GM12801 (cell line): ENCODE data around the gene CHAT.

Experiments
- TF ChIP-seq, protein P1 (sequence below): IDR thresholded peaks from one replicate; pipeline ENCODE4 v1.5.1; 2011; ENCODE audit warnings: control low read depth; ENCODE audit not compliant: insufficient read length; ENCODE audit errors: extremely low read depth

CHAT gene

GRCh38 chr10:49633327-49634068 is 19.7 kb downstream of the CHAT start:
- TF ChIP-seq, protein P1, sequence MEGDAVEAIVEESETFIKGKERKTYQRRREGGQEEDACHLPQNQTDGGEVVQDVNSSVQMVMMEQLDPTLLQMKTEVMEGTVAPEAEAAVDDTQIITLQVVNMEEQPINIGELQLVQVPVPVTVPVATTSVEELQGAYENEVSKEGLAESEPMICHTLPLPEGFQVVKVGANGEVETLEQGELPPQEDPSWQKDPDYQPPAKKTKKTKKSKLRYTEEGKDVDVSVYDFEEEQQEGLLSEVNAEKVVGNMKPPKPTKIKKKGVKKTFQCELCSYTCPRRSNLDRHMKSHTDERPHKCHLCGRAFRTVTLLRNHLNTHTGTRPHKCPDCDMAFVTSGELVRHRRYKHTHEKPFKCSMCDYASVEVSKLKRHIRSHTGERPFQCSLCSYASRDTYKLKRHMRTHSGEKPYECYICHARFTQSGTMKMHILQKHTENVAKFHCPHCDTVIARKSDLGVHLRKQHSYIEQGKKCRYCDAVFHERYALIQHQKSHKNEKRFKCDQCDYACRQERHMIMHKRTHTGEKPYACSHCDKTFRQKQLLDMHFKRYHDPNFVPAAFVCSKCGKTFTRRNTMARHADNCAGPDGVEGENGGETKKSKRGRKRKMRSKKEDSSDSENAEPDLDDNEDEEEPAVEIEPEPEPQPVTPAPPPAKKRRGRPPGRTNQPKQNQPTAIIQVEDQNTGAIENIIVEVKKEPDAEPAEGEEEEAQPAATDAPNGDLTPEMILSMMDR = no peak

GRCh38 chr10:49634069-49634660 is 20.3 kb downstream of the CHAT start:
- TF ChIP-seq, protein P1 = no peak

DNA sequence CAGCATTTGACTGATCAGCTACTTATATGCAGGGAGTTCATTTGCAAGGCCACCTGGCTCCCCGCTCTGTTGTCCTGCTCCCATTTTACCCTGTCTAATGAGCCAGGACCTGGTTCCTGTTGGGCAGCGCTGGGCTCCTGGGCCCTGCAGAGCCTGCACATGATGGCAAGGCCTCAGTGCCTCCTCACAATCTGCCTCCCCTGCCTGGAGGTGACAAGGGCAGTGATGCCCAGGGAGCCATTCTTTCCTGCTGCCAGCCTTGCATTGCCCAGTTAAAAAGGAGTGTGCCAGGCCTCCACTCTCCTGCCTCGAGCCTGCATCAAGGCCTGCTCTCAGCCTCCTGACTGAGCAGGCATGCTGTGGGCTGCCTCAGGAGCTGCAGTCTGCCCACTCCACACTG is 28.5 kb downstream of the CHAT start:
- TF ChIP-seq, protein P1 = no peak

DNA sequence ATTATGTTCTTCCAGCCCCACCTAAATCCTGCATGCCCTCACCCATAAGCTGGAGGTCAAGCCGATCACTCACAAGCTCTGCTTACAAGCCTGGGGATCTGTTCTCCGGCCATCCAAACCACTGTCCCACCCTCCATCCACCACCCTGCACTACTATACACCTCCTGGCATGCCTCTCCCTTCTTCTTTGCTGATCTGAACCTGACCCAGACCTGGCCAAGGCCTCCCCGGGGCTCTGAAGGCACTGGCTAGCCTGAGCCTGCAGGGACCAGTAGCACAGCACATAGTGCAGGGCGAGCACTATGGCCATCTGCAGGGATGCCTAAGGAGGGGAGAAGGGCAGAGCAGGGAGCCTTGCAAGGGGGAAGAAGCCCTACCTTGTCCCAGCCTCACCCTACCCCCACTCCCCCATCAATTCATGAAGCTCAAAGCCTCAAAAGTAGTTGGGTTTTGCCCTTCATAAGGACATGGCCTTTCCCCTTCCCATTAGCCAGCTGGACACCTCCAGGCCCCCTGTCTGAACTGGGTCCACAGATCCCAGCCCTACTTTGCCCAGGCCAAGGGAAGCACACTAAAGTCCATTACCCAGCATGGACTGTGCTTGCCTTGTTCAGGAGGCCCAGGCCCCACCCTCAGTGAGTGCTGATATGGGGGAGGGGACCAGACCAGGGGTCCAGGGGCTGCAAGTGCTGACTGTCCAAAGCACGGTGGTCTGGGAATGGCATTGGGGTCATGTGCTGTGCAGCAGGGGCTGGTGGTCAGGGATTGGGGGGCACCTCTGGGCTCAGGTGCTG is 29.6 kb downstream of the CHAT start:
- TF ChIP-seq, protein P1 = no peak

- TF ChIP-seq, protein P1 = no peak
Measured at GRCh38 chr10:49644035-49644646, 30.3 kb downstream of the CHAT start.

- TF ChIP-seq, protein P1 = no peak
Measured at GRCh38 chr10:49645417-49645816, 31.6 kb downstream of the CHAT start.
